ENCODE data around the gene FUT9. TPM values are rescaled to one million over a fixed set of nuclear protein-coding genes. Genes with fewer than 3 reads are reported as not detected.

The FUT9 gene
- total RNA-seq, 1 donor from 2014 or later: not detected

DNA sequence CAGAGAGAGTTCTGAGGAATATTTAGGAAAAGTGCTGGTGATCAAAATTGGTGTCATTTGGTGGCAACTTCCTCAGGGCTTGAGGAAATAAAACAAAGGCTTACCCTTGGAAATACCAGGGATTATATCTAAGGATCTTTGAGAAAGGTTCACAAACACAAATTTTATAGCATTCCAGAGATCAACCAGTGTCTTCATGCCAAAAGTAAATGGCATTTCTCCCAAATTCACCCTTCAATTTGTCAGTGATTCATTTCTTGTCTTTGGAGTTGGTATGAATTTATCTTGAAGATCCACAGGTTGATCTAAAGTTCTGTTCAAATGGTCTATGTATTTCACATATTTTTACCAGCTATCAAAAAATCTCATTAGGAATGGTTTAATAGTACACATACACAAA, 181.5 kb downstream of the FUT9 start:
- Histone ChIP-seq H3K27me3 (ENCODE audit: control insufficient read depth, insufficient read depth, low read length) (no peaks in the 10 kb centered on the region), H3K4me3 (ENCODE audit: low read depth, low read length) (no peak overlapping the region), H3K36me3 (ENCODE audit: control insufficient read depth, insufficient read depth, low read length) (no peaks in the 10 kb centered on the region)
- DNase-seq (ENCODE audit: low read depth): no peak
- FAIRE-seq: no peak
- TF ChIP-seq, protein P1, sequence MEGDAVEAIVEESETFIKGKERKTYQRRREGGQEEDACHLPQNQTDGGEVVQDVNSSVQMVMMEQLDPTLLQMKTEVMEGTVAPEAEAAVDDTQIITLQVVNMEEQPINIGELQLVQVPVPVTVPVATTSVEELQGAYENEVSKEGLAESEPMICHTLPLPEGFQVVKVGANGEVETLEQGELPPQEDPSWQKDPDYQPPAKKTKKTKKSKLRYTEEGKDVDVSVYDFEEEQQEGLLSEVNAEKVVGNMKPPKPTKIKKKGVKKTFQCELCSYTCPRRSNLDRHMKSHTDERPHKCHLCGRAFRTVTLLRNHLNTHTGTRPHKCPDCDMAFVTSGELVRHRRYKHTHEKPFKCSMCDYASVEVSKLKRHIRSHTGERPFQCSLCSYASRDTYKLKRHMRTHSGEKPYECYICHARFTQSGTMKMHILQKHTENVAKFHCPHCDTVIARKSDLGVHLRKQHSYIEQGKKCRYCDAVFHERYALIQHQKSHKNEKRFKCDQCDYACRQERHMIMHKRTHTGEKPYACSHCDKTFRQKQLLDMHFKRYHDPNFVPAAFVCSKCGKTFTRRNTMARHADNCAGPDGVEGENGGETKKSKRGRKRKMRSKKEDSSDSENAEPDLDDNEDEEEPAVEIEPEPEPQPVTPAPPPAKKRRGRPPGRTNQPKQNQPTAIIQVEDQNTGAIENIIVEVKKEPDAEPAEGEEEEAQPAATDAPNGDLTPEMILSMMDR (IDR thresholded peaks at IDR 0.05; ENCODE audit: insufficient read depth, low read length, severe bottlenecking): no peak

DNA sequence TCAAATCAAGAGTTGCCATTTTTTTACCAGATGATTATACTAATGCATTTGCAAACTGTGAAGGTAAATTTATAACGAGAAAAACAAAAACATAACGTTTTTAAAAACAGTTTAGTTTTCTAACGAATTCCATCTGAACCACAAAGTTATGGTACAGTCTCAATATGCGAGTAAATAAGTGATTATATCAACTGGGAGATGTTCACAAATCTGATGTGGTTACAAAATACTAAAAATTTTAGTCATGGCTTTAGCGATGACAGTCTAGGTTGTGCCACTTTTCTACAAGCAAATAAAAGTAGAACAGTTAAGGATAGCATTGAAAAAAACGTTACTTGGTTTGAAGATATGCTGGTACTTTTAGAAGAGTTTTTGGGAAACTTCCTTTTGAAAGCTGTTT, 186.8 kb downstream of the FUT9 start:
- Histone ChIP-seq H3K4me3 (ENCODE audit: low read depth, low read length) (no peak overlapping the region), H3K36me3 (ENCODE audit: control insufficient read depth, insufficient read depth, low read length) (no peaks in the 10 kb centered on the region), H3K27me3 (ENCODE audit: control insufficient read depth, insufficient read depth, low read length) (no peaks in the 10 kb centered on the region)
- TF ChIP-seq, protein P1 (IDR thresholded peaks at IDR 0.05; ENCODE audit: insufficient read depth, low read length, severe bottlenecking): no peak
- no peak for DNase-seq (ENCODE audit: low read depth)
- FAIRE-seq: no peak

- H3K27me3 ChIP-seq (ENCODE audit: control insufficient read depth, insufficient read depth, low read length): no peaks in the 10 kb centered on the region
- DNase-seq (ENCODE audit: low read depth) (no peak), FAIRE-seq (no peak)
- H3K4me3 ChIP-seq (ENCODE audit: low read depth, low read length): no peak overlapping the region
- TF ChIP-seq, protein P1 (IDR thresholded peaks at IDR 0.05; ENCODE audit: insufficient read depth, low read length, severe bottlenecking): no peak
- no peaks in the 10 kb centered on the region for H3K36me3 ChIP-seq (ENCODE audit: control insufficient read depth, insufficient read depth, low read length)
Measured at GRCh38 chr6:96211341-96211740, 195.6 kb downstream of the FUT9 start.

DNA sequence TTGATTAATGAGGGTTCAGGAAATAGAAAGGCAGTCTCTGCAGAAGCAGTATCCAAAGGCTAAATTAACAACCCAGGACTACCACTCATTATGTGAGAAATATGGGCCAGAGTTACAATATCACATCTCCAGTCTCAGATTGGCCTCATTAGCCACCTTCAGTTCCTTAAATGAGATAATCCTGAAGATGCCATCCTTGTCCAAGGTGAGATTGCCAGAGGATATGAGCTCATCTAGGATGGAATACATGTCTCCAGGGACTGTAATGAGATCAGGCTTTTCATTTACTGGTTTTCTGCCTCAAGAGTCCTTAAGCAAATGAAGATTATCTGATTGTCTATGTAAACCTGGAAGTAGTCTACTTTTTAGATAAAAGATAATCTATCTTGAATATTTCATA, 196.3 kb downstream of the FUT9 start:
- TF ChIP-seq, protein P1 (IDR thresholded peaks at IDR 0.05; ENCODE audit: insufficient read depth, low read length, severe bottlenecking): no peak
- Histone ChIP-seq H3K4me3 (ENCODE audit: low read depth, low read length) (no peak overlapping the region), H3K36me3 (ENCODE audit: control insufficient read depth, insufficient read depth, low read length) (no peaks in the 10 kb centered on the region), H3K27me3 (ENCODE audit: control insufficient read depth, insufficient read depth, low read length) (no peaks in the 10 kb centered on the region)
- no peak for FAIRE-seq
- no peak for DNase-seq (ENCODE audit: low read depth)

DNA sequence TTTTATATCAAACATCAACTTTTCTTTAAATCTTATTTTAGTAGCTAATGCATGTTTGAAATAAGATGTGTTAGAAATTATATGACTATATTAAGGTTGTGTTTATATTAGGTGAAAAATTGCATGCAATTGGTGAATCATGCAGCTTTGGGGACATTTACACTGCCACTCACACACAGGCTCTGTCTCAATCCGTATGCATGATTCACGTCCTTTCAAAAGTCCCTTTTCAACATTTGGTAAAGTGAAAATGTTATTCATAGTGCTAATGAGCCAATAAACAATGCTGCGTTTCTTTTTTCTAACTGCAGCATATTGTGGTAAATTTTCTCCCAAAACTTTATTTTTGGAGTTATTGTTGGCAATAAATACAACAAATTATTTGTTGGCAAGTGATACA, 198.0 kb downstream of the FUT9 start:
- TF ChIP-seq, protein P1 (IDR thresholded peaks at IDR 0.05; ENCODE audit: insufficient read depth, low read length, severe bottlenecking): no peak
- Histone ChIP-seq H3K36me3 (ENCODE audit: control insufficient read depth, insufficient read depth, low read length) (no peaks in the 10 kb centered on the region), H3K27me3 (ENCODE audit: control insufficient read depth, insufficient read depth, low read length) (no peaks in the 10 kb centered on the region), H3K4me3 (ENCODE audit: low read depth, low read length) (no peak overlapping the region)
- DNase-seq (ENCODE audit: low read depth) (no peak), FAIRE-seq (no peak)

DNA sequence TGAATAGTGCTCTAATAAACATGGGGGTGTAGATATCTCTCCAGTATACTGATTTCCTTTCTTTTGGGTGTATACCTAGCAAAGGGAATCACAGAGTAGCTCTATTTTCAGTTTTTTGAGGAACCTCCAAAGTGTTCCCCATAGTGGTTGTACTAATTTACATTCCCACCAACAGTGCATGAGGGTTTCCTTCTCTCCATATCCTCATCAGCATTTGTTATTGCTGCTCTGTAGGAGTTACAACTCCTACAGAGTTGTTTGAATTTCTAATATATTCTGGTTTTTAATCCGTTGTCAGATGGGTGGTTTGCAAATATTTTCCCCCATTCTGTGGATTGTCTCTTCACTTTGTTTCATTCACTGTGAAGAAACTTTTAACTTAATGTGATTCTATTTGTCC, 207.9 kb downstream of the FUT9 start:
- no peak for FAIRE-seq
- H3K36me3 ChIP-seq (ENCODE audit: control insufficient read depth, insufficient read depth, low read length): no peaks in the 10 kb centered on the region
- no peaks in the 10 kb centered on the region for H3K27me3 ChIP-seq (ENCODE audit: control insufficient read depth, insufficient read depth, low read length)
- DNase-seq (ENCODE audit: low read depth): no peak
- TF ChIP-seq, protein P1 (IDR thresholded peaks at IDR 0.05; ENCODE audit: insufficient read depth, low read length, severe bottlenecking): no peak
- H3K4me3 ChIP-seq (ENCODE audit: low read depth, low read length): no peak overlapping the region
